ENCODE data around the gene LRP2. TPM values are rescaled to one million over a fixed set of nuclear protein-coding genes. Genes with fewer than 3 reads are reported as not detected.

LRP2 gene
- total and polyA plus RNA-seq, 2 of the 8 experiments (the other 6 are each of a cell fraction or from before 2014, with no cell fraction given): 2.0 to 2.9 TPM

GRCh38 chr2:169287666-169288065 is 74.7 kb downstream of the LRP2 start:
- Histone ChIP-seq H3K14ac (ENCODE audit: insufficient read length) (no peak overlapping the region), H2AFZ (ENCODE audit: low read length) (no peak overlapping the region), H3K18ac (ENCODE audit: extremely low read depth, low read length) (no peak overlapping the region), H3K79me1 (ENCODE audit: low read depth, low read length) (no peaks in the 10 kb centered on the region), H2BK12ac (ENCODE audit: low read depth, low read length) (no peak overlapping the region), H3K9ac (replicated peaks in 1 of 4; ENCODE audit: extremely low read depth in 1 of 4, low read depth in 3 of 4, low read length in 3 of 4) (no peak overlapping the region), H4K91ac (replicated peaks; ENCODE audit: insufficient read length, low read length) (no peak overlapping the region), H3K4me3 (ENCODE audit: extremely low read depth in 1 of 4, insufficient read depth in 2 of 4, low read depth in 3 of 4, low read length in 4 of 4) (no peak overlapping the region), H3K4me2 (ENCODE audit: insufficient read depth in 1 of 2, low read depth in 2 of 2, low read length in 2 of 2) (no peak overlapping the region), H3K27me3 (replicated peaks in 1 of 4; ENCODE audit: control insufficient read depth in 3 of 4, extremely low read depth in 1 of 4, insufficient read depth in 3 of 4, low read length in 3 of 4) (no peaks in the 10 kb centered on the region), H2AK5ac (ENCODE audit: low read depth, low read length) (no peak overlapping the region), H3K56ac (replicated peaks; ENCODE audit: insufficient read length, low read depth, low read length) (no peak overlapping the region), H3K4ac (replicated peaks; ENCODE audit: insufficient read length, low read depth, low read length) (no peak overlapping the region), H3K79me2 (ENCODE audit: control insufficient read depth in 1 of 2, insufficient read depth in 2 of 2, low read length in 2 of 2) (no peaks in the 10 kb centered on the region), H2BK15ac (ENCODE audit: low read length) (no peak overlapping the region), H3K36me3 (ENCODE audit: control insufficient read depth in 2 of 4, insufficient read depth in 4 of 4, low read length in 3 of 4) (peaks cover 0 to 3% (median 0%) of the 10 kb centered on the region in 4 experiments; a peak in 2 of 8 replicates), H4K5ac (ENCODE audit: insufficient read length, low read depth, low read length) (no peak overlapping the region), H4K8ac (ENCODE audit: extremely low read depth, insufficient read depth, low read length) (no peak overlapping the region), H2BK5ac (ENCODE audit: low read depth, low read length) (no peak overlapping the region), H2BK120ac (replicated peaks; ENCODE audit: low read depth, low read length) (no peak overlapping the region), H4K20me1 (replicated peaks in 1 of 2; ENCODE audit: control insufficient read depth in 1 of 2, insufficient read depth in 2 of 2, low read length in 2 of 2) (no peaks in the 10 kb centered on the region), H3K23ac (ENCODE audit: insufficient read length) (no peak overlapping the region), H2BK20ac (ENCODE audit: low read length) (no peak overlapping the region), H3K27ac (ENCODE audit: low read depth, low read length) (no peak overlapping the region), H3K9me3 (ENCODE audit: insufficient read depth in 2 of 2, low read depth in 1 of 2, low read length in 1 of 2) (no peaks in the 10 kb centered on the region), H3K4me1 (replicated peaks in 1 of 4; ENCODE audit: control insufficient read depth in 3 of 4, insufficient read depth in 4 of 4, low read length in 3 of 4) (peaks cover 0 to 11% (median under 1%) of the 10 kb centered on the region in 4 experiments; a peak in 4 of 7 replicates), H3K23me2 (ENCODE audit: low read depth, low read length) (no peaks in the 10 kb centered on the region)
- no peak for DNase-seq (ENCODE audit: low read depth in 1 of 2, low spot score in 2 of 2)
- CTCF ChIA-PET (ENCODE audit: partially characterized antibody): no interaction called here
- FAIRE-seq: no peak
- TF ChIP-seq TBP (IDR thresholded peaks at IDR 0.05; ENCODE audit: low read depth, low read length) (no peak), SRF (IDR thresholded peaks at IDR 0.05; ENCODE audit: low read depth, low read length) (no peak)
- POLR2A ChIA-PET (ENCODE audit: partially characterized antibody): no interaction called here

Data from H1 (cell line).